GM21717 (cell line): ENCODE results near the gene MTX3.

ENCODE experiments used
- ATAC-seq: cut with Tn5 transposase; IDR thresholded peaks from one replicate; pipeline ENCODE4 v1.9.1; 2021; ENCODE audit warnings: mild to moderate bottlenecking, moderate library complexity; ENCODE audit not compliant: unreplicated experiment

MTX3 gene

DNA sequence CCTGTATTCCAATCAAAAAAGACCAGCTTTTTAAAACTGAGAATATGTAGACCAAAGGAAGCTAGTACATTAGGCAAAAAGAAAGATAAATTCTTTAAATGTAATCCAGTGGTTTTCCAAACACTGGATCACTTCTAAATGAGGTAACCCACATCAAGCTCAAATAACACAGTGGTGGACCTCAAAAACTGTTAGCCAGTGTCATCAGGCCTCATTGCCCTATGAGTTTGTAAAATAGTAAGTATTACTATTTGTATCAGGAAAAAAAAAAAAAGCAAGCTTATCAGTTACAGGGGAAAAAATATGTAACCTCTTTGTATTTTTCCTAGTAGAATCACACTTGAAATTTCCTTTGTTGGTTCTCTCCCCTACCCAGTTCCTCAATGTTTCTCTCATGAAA is 6.7 kb downstream of the MTX3 start:
- no peak for ATAC-seq

- no peak for ATAC-seq
These were observed 7.4 kb downstream of the MTX3 start for GRCh38 chr5:79983618-79984017.

GRCh38 chr5:79982136-79982535 is 8.9 kb downstream of the MTX3 start:
- ATAC-seq, result no peak

DNA sequence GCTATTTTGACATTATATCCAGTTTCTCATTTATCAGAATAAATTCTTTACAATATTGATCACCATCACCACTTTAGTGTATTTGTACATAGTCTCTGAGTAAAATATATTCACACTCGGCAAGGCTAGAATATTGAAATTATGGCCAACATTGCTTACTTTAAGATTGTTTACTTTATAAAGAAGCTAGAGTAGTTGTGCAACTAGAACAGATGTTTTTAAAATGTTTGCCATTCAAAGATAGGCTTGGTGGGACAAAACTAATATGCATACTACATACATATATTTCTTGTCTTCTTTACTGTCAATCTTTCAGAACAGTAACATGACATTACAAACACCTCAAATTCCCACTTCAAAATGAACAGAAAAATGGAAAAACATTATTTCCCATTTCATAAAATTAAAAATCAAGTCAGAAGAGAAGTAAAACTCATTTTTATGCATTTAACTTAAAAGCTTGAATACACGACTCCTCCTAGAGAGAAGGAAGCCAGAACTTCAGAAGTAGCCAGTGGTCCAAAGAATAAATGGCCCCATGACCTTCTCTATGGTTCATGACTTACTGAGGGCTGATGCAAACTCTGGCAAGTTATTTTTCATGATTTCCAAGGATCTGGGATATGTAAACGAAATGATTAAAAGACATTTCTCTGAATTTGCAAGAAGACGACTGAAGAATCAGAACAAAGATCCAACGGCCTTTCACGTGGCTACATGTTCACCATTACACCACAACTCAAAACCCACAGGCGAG is 14.1 kb downstream of the MTX3 start:
- no peak for ATAC-seq

GRCh38 chr5:79975422-79975821 is 15.6 kb downstream of the MTX3 start:
- no peak for ATAC-seq

DNA sequence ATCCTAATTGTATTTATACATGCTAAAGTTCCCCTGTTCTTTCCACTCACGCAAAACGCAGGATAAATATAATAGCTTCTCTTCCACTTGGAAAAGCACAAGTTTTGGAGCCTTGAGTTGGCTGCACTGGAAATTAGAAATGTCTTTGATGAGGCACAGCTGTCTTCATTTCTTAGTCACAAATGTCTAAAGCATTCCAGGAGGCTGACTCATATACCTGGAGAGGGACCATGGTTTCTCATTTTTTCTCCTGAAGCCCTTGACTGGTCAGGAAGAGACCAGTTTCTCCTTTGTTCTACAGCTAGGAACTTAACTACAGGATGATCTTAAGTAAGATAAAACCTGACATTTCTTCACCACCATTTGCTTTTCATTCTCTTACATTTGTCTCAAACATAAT is 16.2 kb downstream of the MTX3 start:
- no peak for ATAC-seq

- ATAC-seq, result no peak
These were observed 17.1 kb downstream of the MTX3 start for GRCh38 chr5:79973996-79974395.

DNA sequence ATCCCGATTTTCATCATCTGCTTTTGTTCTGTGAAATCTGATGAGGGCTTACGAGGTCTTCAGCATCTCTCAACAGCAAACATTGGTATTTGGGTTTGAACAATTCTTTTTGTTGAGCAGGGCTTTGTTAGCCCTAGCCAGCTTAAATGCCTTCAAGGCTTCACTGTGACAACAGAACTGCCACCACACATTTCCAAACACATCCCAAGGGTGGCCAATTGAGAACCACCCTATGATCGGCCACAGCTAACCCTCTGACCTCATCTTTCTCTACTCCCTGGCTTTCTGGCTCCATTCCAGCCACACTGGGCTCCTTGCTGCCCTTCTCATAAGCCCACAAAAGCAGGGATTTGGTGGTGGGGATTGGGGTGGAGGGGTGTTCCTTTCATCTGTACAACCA is 17.6 kb downstream of the MTX3 start:
- ATAC-seq, result no peak

GRCh38 chr5:79971156-79971555 is 19.9 kb downstream of the MTX3 start:
- no peak for ATAC-seq

GRCh38 chr5:79966448-79966847 is 24.6 kb downstream of the MTX3 start:
- no peak for ATAC-seq

DNA sequence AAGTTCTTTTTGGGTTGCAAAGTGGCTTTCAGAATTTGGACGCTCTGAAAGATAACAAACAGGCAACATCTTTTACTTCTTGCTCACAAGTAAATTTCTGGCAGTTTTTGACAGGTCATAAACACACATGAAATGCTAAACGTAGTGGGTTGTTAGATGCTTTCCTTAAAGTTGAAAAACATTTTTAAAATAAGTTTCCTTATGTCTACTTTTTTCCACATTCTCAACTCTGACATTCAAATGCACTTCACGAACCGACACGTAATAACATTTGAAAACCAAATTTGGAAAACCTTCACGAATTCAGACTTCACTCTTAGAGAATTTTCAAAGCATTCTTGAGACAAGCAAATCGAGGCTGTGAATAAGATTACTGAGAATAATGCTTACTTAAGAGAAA is 26.9 kb downstream of the MTX3 start:
- ATAC-seq, result no peak

- ATAC-seq, result no peak
These were observed 27.6 kb downstream of the MTX3 start for GRCh38 chr5:79963261-79964061.

DNA sequence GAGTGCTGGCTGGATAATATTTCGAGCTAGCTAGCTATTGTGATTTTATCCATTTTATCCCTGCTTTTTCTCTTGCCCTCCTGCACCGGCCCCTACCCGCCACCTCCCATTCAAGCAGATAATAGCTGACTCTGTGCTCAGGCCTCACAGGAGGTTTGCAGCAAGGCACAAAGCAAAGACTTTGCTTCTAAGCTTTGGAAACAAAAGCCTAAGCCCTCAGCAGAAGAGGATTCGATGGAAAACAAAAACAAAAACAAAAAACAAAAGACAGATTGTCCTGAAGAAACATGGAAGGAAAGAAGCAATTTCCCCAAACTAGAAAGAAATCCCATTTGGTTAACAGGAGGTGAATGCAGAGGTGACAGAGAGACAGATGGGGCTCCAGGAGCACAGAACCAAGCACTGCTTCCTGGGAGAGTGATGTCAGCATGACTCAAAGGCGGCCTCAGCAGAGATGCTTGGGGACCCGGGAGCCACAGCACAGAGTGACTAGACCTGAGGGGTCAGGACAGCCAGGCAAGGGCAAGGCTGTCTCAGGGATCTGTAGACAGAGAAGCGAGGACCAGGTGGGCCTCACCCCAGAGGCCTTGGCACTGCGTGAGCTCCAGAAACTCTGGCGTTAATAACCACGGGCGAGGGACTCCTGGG is 28.4 kb downstream of the MTX3 start:
- ATAC-seq, result no peak

DNA sequence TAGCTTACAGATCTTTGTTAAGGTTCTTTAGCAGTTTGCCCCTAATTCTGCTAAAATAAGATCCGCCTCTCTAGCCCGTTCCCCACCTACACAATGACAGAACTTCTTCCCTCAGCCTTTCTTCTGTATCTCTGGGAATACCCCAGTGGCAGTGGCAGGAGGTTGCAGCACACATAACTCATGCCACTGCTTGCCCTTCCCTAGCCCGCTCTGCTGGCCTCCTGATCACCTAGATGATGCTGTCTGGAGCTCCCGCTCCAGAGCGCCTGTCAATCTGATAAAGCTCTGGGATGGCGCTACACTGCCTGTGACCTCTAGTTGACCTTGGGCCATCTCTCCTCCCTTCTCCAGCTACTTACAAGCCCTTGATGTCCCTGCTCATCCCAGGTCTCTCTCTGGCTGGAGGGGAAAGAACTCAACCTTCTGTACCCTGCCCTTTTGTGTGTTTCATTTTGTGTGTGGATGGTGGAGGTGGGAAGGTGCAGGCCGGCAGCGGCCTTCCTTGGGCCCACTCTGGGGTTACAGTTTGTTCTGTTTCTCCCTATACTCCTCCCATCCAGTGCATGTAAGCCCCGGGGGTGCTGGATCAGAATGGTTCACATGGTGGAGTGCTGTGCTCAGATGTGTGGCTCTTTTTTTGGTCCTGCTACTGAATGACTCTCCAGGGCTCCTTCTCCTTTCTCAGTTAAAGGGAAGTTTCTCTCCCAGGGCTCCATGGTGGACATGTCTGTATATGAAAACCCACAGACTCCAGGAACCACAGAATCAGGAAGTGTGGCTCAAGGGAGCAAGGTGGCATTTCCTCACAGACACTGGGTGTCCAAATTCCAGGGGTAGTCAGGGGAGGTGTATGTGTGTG is 29.1 kb downstream of the MTX3 start:
- ATAC-seq, result no peak

- ATAC-seq, result no peak
These were observed 31.7 kb downstream of the MTX3 start for GRCh38 chr5:79959407-79959806.

DNA sequence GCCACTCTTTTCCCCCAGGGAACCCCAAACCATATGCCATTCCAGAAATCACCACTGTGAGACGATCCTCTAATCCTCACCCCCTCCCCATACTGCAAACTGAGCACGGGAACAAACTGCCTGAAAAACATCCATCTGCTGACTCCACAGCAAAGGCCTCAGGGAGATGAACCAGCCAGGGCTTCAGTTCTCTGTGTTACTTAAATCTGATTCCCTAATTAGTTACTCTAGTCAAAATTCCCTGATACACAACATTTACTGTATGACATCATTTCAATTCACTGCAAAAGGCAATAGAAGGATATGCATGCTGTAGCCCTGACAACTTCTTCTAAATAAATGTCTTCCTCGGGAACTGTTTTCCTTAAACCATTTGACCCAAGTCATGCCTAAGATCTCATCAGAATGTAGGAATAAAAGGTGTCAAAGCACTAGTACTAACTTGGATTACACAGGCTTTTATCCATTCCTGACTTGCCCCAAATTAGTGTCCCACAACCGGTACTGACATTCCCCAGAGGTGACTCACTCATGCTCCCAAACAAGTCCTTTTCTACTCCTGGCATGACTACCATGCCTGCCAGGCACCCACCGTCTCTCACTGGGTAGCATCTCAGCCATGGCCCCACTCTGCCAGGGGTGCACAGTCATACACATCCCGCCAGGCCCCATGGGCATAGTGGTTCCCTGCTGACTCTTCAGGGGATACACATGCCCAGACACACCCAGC is 35.0 kb downstream of the MTX3 start:
- no peak for ATAC-seq

DNA sequence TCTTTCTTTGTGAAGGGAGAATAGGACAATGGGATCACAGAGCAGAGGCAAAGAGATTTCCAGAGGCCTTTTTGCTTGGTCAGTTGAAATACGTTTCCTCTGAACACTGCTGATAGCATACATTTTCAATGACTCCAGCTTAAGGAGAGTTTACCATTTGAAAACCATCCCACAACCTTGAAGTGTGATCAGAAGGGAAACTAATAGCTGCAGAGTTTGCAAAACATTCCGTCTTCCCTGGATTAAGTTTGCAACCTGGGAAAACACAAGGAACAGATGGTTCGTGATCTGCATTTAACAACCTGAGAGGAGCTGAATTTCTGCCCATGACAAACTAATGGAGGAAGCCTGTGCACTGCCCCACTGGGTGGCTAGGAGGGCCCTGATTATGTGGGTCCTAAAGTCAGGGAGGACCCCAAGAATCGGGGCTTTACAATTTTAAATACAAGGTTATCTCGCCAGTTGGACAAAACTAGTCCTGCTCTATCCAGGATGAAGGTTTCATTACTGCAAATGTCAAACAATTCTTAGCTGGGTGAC is 35.6 kb downstream of the MTX3 start:
- ATAC-seq, result no peak

GRCh38 chr5:79954620-79955019 is 36.4 kb downstream of the MTX3 start:
- no peak for ATAC-seq

DNA sequence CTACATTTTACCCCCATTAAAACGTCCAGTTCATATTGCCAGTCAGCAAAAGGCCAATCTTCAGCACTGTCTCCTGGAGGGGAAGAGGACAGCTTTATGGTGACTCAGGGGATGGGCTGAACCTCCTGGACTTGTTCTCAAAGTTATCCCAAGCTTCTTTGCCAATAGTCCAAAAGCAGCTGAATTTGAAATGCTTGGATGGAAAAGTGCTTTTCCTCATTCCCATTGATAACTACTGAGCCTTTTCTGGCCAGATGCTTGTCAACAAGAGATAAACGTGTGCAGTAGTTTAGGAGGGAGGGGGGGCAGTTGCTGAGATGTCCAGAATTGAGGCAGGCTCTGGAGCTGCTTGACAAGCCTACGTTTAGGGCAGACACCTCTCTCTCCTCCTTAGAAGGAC is 43.5 kb downstream of the MTX3 start:
- no peak for ATAC-seq

- ATAC-seq, result no peak
These were observed 52.6 kb downstream of the MTX3 start for GRCh38 chr5:79938468-79938867.
